HG03066 (cell line): ENCODE results near the gene ANKS1A.
"Not testable (repeated sequence)": the region's sequence is repeated elsewhere in the genome, so short reads cannot be mapped to it uniquely, and the experiment has no call there.

Experiments used
- ATAC-seq: cut with Tn5 transposase; IDR thresholded peaks from one replicate; pipeline ENCODE4 v1.9.1; 2021; ENCODE audit warnings: low read depth; ENCODE audit not compliant: unreplicated experiment

Gene ANKS1A

GRCh38 chr6:34877869-34878485, 11.1 kb upstream of the ANKS1A start:
- no peak for ATAC-seq

- ATAC-seq, result not testable (repeated sequence)
Measured at GRCh38 chr6:34884073-34884472, 5.0 kb upstream of the ANKS1A start.

GRCh38 chr6:34884996-34885395, 4.1 kb upstream of the ANKS1A start:
- ATAC-seq, result no peak

GRCh38 chr6:34885837-34886236, 3.2 kb upstream of the ANKS1A start:
- ATAC-seq, result not testable (repeated sequence)

GRCh38 chr6:34887753-34888513, 1.1 kb upstream of the ANKS1A start, which contains the start of gene TAF11:
TSS of gene TAF11 (minus strand) at chr6:34888042. CDS start at chr6:34887957, 85 bp downstream.
- ATAC-seq, result peak; percentile 67

- ATAC-seq, result no peak
Measured at GRCh38 chr6:34888514-34888856, 570 bp upstream of the ANKS1A start.

GRCh38 chr6:34890533-34890925, 1.5 kb downstream of the ANKS1A start:
- no peak for ATAC-seq

- ATAC-seq, result no peak
Measured at GRCh38 chr6:34891296-34891695, 2.2 kb downstream of the ANKS1A start.

- ATAC-seq, result no peak
Measured at GRCh38 chr6:34894693-34895092, 5.6 kb downstream of the ANKS1A start.

- ATAC-seq, result no peak
Measured at GRCh38 chr6:34897130-34897529, 8.1 kb downstream of the ANKS1A start.

GRCh38 chr6:34897716-34898115, 8.7 kb downstream of the ANKS1A start:
- ATAC-seq, result no peak

- ATAC-seq, result not testable (repeated sequence)
Measured at GRCh38 chr6:34899748-34900147, 10.7 kb downstream of the ANKS1A start.

GRCh38 chr6:34900321-34901031, 11.4 kb downstream of the ANKS1A start:
- ATAC-seq, result no peak

- ATAC-seq, result no peak
Measured at GRCh38 chr6:34901930-34902329, 12.9 kb downstream of the ANKS1A start.

GRCh38 chr6:34904990-34905613, 16.0 kb downstream of the ANKS1A start:
- no peak for ATAC-seq

- no peak for ATAC-seq
Measured at GRCh38 chr6:34906826-34907225, 17.8 kb downstream of the ANKS1A start.

GRCh38 chr6:34908194-34908593, 19.1 kb downstream of the ANKS1A start:
- ATAC-seq, result no peak

- no peak for ATAC-seq
Measured at GRCh38 chr6:34909320-34909883, 20.3 kb downstream of the ANKS1A start.

- ATAC-seq, result no peak
Measured at GRCh38 chr6:34911822-34912221, 22.8 kb downstream of the ANKS1A start.

GRCh38 chr6:34912715-34913464, 23.8 kb downstream of the ANKS1A start:
- ATAC-seq, result peak; percentile 54
